Uterus (tissue), 2 donors: Measurements from ENCODE around the gene SNAP29.

Experiments
- POLR2A ChIP-seq, 2 donors: fragments of 450-650 bp; IDR thresholded peaks; one replicate each; pipeline ENCODE4 v1.6.1; 2016; ENCODE audit warnings: antibody characterized with exemption in 2 of 2, mild to moderate bottlenecking in 1 of 2, moderate library complexity in 1 of 2
- TF ChIP-seq, protein P1 (sequence below), 4 experiments: fragments of 200-600 bp in 2 of 4; fragments of 450-650 bp in 2 of 4; sonication (generic) in 2 of 4; IDR thresholded peaks; one replicate each; pipeline ENCODE4 v1.5.1; 2016 to 2019; ENCODE audit warnings: antibody characterized with exemption in 4 of 4, mild to moderate bottlenecking in 2 of 4, moderate library complexity in 1 of 4

- TF ChIP-seq, protein P1, sequence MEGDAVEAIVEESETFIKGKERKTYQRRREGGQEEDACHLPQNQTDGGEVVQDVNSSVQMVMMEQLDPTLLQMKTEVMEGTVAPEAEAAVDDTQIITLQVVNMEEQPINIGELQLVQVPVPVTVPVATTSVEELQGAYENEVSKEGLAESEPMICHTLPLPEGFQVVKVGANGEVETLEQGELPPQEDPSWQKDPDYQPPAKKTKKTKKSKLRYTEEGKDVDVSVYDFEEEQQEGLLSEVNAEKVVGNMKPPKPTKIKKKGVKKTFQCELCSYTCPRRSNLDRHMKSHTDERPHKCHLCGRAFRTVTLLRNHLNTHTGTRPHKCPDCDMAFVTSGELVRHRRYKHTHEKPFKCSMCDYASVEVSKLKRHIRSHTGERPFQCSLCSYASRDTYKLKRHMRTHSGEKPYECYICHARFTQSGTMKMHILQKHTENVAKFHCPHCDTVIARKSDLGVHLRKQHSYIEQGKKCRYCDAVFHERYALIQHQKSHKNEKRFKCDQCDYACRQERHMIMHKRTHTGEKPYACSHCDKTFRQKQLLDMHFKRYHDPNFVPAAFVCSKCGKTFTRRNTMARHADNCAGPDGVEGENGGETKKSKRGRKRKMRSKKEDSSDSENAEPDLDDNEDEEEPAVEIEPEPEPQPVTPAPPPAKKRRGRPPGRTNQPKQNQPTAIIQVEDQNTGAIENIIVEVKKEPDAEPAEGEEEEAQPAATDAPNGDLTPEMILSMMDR (IDR thresholded peaks at IDR 0.05) = no peak
- TF ChIP-seq POLR2A (IDR thresholded peaks at IDR 0.05) = no peak
Observed at GRCh38 chr22:20903093-20903492, 44.3 kb downstream of the SNAP29 start.
